Stimulated activated CD4-positive, alpha-beta T cell treated with anti-CD3 and anti-CD28 coated beads, Interleukin-1b, Interleukin-23, amount 100 ng/mL, for 24 hours (primary cell): ENCODE results near the gene HARS1.
"Not testable (repeated sequence)": the region's sequence is repeated elsewhere in the genome, so short reads cannot be mapped to it uniquely, and the experiment has no call there.

Experiments
- DNase-seq, 4 experiments: peaks; one replicate each; pipeline ENCODE4 v3.0.0-alpha.2; 2020; ENCODE audit warnings: low read depth in 4 of 4, low spot score in 1 of 4

The HARS1 gene, protein sequence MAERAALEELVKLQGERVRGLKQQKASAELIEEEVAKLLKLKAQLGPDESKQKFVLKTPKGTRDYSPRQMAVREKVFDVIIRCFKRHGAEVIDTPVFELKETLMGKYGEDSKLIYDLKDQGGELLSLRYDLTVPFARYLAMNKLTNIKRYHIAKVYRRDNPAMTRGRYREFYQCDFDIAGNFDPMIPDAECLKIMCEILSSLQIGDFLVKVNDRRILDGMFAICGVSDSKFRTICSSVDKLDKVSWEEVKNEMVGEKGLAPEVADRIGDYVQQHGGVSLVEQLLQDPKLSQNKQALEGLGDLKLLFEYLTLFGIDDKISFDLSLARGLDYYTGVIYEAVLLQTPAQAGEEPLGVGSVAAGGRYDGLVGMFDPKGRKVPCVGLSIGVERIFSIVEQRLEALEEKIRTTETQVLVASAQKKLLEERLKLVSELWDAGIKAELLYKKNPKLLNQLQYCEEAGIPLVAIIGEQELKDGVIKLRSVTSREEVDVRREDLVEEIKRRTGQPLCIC

DNA sequence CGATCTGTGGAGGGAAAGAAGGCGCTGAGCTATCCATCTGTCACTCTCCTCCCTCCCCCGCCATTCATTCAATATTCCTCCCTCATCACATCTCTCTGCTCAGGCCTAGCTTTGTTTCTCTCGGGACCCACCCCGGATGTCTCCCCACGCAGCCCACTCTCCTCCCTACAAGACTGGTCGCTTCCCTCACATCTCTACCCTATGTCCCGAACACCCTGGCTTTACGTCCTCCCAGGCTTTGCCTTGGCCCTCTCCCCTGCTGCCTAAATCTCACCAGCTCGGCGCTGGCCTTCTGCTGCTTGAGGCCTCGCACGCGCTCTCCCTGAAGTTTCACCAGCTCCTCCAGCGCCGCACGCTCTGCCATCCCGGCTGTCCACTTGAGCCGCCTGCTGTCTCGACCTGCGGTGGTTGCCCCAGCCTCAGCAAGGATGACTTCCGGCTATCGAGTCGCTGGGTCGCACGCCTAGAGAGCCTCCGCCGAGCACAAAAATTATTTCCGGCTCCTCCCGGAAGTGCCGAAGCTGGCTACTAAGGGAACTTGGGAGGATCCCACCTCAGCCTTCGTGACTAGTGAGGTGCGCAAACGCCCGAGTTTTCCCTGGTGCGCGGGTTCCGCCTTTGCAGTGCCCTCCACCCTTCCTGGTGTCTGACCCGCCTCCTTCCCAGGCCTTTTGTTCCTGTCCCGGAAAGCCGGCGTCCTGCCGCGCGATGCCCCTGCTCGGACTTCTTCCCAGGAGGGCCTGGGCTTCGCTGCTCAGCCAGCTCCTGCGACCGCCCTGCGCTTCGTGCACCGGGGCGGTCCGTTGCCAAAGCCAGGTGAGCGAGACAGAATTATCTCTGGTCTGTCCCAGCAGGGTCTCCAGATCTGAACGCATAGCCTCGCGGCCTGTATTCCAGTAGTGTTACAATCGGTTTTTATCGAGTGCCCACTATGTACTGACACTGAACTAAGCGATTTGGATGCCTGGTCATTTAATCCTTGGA lies at the start of gene HARS1, which contains the start of gene HARS2:
HARS1 (minus strand) TSS at position 430 of the 984 bp plus-strand sequence; CDS start at position 364, 66 bp downstream.
HARS2 (plus strand) TSS at position 515 of the 984 bp plus-strand sequence; CDS start at position 709, 194 bp downstream.
- peak; percentile 52 to 77 (median 73) for DNase-seq

DNA sequence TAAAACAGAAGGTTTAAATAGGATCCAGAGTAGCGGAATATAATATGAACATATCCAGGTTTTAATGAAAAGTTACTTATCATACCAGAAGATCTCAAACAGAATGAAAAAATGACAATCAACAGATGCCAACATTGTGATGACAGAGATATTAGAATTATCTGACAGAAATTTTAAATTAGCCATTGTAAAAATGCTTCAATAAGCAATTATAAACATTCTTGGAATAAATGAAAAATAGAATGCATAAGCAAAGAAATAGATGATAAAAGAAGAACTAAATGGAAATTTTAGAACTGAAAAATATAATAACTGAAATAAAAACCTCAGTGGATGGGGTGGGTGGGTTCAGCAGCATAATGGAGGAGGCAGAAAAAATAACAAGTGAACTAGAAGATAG lies 46.3 kb upstream of the HARS1 start:
- no peak for DNase-seq

DNA sequence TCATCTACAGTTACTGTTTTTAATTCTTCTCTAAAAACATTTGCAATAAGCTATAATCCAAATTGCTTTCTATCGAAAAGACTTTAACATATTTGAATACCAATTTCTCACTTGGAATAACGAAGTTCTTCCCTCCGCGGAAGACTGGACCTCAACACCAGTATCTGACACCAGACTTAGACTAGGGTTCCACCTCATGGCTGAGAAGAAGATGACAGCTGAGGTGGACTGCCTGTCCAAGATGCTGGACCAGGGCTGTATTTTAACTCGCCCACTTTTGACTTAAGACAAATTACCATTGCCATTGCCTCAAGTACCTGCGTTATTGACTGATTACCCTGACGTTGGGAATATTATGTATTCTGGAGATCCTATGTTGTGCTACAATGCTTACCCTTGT lies 43.2 kb upstream of the HARS1 start:
- no peak for DNase-seq

DNA sequence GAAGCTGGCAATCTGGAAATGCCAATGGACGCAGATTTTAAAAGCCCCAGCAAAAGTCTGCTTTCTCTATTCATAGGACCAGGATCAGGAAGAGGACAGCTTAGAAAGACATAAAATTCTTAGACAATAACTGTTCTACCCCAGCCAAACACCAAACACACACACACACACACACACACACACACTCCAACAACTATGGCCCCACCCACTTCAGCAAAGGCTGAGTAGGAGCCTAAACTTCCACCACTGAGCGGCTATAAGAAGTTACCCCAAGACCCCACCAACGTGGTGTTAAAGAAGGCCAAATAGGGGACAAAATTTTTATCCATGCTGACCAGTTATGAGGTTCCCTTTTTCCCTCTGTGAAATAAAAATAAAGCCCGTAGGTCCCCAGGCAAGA lies 41.9 kb upstream of the HARS1 start:
- DNase-seq = no peak

DNA sequence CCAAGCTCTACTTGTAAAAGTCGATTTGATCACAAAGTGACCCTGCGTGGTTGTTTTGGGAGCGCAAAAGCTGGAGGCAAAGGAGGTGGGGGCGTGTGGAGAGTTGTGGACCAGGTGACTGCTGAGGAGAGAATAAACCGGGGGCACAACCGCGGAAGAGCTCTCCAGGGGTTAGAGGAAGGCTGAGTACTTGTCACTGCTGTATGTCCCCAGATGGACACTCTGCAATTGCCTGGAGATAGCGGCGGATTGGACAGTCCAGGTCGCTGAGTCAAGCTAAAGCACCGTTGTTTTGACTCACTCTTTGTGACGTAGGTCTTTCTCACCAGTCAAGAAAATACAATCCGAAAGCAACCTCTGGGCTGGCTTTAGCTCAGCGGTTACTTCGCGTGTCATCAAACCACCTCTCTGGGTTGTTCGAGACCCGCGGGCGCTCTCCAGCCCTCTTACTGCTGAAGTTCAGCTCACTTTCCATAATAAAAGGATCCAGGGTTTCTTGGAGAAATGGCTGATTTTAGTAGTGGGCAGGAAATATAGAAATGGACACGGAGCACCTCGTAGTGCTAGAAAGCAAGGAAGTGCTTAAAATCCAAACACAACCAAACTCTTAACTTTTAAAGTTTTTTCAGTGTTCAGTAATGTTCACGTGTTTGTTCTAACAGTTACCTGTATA lies 34.8 kb upstream of the HARS1 start:
- peak; percentile 42 to 71 (median 66) for DNase-seq

DNA sequence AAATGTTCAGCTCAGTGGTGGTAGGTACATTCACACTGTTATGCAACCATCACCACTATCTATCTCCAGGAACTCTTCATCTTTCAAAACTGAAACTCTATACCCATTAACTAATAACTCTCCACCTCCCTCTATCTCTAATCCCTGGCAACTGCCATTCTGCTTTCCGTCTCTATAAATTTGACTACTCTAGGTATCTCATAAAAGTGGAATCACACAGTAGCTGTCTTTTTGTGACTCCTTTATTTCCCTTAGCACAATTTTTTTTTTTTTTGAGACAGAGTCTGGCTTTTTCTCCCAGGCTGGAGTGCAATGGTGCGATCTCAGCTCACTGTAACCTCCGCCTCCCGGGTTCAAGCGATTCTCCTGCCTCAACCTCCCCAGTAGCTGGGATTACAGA lies 30.2 kb upstream of the HARS1 start:
- not testable (repeated sequence) for DNase-seq

DNA sequence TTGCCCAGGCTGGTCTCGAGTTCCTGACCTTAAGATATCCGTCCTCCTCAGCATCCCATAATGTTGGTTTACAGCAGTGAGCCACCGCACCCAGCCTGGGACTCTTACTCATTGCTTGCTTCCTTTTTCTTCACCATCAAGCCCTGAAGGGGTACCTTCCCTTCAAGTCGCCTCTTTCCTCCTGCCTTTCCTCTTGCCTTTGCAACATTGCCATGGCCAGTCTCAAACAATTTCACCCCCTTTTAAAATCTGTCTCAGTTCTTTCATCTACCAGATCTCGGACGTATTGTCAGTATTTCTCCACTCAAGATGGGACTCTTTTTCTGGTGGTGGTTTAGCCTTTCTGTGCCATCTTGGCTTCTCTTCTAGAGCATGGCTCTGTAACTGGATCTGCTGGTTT lies 29.6 kb upstream of the HARS1 start:
- not testable (repeated sequence) for DNase-seq

DNA sequence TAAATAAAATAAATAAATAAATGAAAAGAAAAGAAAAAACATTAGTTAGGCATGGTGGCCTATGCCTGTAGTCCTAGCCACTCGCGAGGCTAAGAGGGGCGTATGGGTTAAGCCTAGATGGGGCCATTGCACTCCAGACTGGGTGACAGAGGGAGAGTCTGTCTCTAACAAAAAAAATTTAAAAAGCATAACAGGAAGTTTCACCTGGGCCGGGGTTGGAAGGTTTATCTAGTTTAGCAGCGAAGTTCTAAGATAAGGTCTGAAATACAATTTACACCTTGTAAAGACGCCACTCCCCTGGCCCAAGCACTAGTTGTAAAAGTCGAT lies 27.1 kb upstream of the HARS1 start:
- DNase-seq = no peak

DNA sequence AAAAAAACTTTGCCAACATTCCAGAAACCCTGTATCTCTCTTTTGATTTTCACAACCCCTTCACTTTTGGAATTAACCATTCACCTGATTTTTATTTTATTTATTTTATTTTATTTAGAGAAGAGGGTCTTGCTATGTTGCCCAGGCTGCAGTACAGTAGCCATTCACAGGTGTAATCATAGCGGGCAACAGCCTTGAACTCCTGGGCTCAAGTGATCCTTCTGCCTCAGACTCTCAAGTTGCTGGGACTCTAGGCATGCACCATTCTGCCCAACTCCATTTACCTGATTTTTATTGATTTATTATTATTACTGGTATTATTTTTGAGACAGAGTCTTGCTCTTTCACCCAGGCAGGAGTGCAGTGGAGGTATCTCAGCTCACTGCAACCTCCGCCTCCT lies 25.1 kb upstream of the HARS1 start:
- not testable (repeated sequence) for DNase-seq

DNA sequence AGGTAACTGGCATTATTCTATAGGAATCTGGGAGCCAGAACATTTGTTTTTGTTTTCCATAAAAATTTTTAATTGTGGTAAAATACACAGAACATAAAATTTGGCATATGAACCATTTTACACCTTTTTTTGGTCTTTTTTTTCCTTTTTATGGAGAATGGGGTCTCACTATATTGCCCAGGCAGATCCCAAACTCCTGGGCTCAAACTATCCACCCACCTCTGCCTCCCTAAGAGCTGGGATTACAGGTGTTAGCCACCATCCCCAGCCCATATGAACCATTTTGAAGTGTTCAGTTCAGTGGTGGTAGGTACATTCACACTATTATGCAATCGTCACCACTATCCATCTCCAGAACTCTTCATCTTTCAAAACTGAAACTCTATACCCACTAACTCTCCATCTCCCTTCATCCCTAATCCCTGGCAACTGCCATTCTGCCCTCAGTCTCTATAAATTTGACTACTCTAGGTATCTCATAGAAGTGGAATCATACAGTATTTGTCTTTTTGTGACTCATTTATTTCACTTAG lies 22.5 kb upstream of the HARS1 start:
- no peak for DNase-seq

DNA sequence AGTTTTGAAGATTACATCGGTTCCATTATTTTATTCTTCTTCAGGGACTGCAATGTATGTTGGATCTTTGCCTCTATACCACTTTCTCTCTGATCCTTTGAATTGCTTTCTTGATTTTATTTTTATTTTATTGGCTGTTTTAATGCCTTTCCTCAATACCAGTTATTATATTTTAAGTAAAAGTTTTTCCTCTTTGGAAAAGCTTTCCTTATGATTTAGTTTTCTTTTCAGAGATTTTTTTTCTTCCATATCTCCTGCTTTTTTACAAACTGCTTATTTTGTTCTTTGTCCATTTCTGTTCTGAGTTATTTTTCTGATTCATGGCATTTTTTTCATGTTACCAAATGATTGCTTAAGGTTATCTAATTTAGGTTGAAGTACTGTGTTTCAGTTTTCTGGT lies 20.6 kb upstream of the HARS1 start:
- DNase-seq = no peak

DNA sequence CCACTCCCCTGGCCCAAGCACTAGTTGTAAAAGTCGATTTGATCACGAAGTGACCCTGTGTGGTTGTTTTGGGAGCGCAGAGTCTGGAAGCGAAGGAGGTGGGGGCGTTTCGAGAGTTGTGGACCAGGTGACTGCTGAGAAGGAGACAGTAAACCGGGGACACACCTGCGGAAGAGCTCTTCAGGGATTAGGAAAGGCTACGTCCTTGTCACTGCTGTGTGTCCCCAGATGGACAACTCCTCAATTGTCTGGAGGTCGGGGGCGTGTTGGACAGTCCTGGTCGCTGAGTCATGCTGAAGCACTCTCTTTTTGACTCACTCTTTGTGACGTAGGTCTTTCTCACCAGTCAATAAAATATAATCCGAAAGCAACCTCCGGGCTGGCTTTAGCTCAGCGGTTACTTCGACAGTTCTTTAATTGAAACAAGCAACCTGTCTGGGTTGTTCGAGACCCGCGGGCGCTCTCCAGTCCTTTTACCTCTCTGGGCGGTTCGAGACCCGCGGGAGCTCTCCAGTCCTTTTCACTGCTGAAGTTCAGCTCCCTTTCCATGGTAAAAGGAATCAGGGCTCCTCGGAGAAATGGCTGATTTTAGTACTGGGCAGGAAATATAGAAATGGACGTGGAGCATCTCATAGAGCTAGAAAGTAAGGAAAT lies 19.9 kb upstream of the HARS1 start:
- DNase-seq = peak; percentile 46 to 85 (median 84)

DNA sequence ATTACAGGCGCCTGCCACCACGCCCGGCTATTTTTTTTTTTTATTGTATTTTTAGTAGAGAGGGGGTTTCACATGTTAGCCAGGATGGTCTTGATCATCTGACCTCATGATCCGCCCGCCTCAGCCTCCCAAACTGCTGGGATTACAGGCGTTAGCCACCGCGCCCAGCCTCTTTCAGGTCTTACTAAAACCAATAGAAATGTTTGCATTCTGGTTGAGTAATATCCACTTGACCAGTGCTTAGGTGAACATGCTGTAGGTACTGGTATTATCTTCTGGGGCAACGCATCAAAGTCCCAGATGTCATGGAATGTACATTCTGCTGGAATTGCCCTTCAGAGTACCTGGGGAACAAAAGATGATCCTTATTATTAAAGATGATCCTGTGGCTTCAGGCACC lies 17.6 kb upstream of the HARS1 start:
- not testable (repeated sequence) for DNase-seq

DNA sequence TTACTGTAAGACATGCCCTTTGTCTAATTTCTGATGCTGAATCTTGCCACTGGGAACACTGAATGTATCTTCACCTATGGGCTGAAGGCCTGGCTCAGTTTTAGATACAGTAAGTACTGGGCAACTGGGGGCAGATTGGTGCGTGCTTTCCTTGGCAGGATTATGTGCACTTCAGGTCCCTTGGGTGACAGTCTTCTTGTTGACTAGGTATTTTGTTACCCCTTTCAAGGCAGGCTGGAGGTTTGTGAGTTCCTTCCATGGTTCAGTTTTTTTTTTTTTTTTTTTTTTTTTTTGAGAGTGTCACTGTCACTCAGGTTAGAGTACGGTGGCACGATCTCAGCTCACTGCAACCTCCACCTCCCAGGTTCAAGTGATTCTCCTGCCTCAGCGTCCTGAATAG lies 16.6 kb upstream of the HARS1 start:
- DNase-seq = no peak

DNA sequence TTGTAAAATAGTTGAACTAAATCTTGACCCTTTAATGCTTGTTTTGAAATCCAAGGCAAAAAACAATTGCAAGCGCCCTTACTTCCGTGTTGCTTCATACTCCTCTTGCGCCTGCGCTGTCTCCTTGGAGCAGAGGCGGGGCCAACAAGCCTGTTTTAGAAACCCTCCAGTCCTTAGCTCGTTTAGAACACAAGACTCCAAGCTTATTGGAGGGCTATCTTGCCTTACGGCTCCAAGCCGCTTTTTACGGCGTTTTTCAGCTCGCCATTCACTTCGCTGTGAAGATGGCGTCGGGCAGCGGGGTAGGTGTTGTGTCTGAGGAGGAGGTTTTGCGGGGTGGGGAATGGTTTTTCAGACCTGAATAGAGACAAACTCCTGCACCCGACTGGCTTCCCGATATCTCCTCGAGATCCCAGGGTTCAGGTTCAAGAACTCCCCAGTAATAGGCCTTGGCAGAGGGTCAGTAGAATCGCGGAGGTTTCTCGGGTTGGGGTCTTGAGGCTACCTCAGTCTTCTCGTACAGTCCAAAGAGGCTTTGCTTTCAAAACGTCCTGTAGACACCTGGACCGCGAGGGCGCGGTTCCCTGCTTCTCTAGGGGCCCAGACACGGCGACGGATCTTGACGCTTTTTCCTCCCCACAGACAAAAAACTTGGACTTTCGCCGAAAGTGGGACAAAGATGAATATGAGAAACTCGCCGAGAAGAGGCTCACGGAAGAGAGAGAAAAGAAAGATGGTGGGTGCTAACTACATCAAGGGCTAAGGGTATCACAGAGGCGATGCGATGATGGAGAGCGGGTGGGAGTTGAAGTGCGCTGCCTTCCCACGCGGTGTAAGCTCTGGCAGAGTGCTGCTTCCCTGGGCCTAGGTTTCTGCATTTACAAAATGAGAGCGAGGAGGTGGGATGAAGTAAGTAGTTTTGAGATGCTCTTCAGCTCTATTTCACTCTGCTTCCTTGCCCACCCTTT lies 9.3 kb upstream of the HARS1 start, which contains the start of gene ZMAT2:
ZMAT2 (plus strand) TSS at position 271 of the 968 bp plus-strand sequence; CDS start at position 285, 14 bp downstream.
- DNase-seq = peak; percentile 69 to 88 (median 81)

DNA sequence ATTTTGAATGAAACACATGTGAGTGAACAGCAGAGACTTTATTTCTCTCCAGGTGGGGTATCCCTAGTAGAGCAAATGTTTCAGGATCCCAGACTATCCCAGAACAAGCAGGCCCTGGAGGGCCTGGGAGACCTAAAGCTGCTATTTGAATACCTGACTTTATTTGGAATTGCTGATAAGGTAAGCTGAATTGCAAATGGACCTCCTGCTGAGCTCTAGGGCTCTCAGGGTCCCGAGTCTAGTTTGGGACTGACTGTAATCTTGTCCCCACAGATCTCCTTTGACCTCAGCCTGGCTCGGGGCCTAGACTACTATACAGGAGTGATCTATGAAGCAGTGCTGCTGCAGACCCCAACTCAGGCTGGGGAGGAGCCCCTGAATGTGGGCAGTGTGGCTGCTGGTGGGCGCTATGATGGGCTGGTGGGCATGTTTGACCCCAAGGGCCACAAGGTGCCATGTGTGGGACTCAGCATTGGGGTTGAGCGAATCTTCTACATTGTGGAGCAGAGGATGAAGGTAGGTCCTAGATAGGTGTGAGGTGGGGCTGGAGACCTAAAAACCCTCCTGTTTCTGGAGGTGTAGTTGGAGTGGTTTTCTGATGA lies 5.8 kb upstream of the HARS1 start:
- DNase-seq = no peak

DNA sequence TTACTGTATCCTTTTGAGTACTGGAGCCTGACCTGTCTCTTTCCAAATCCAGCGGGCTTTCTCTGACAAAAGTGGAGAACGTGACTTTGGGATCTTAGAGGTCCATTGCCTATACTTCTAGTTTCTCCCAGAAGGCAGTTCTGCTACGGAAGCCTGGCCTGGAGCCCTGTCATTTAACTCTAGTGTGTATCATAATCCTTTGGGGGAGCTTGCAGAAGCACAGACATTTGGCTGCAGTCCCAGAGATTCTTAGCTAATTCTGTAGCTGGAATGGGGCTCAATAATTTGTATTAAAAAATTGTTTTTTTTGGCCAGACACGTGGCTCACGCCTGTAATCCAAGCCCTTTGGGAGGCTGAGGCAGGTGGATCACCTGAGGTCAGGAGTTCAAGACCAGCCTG lies 3.1 kb upstream of the HARS1 start:
- no peak for DNase-seq

DNA sequence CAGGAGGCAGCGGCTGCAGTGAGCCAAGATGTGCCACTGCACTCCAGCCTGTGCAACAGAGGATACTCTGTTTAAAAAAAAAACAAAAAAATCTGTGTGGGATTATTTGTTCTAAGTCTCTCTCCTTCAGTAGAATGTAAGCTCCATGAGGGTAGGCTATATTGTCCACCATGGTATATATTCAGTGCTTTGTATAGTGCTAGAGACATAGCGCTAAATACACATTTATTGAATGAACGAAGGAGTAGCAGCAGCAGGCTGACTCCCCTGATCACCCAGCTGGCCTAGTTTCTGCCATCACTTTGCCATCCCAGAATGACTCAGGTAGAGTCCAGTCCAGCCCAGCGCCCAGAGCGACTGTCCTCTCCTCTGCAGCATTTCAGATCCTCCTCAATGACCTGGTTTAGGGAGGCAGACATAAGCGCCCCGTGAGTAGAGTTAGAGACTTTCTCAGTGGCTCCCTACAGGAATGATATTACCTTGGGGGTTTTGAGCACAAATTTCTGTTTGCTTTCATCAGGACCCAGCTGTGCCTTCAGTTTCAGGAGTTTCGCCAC lies 716 bp downstream of the HARS1 start:
- no peak for DNase-seq
